ENCODE measurements around the gene PWP1. TPM values are rescaled to one million over a fixed set of nuclear protein-coding genes. Genes with fewer than 3 reads are reported as not detected.

Gene PWP1
- total RNA-seq, 1 experiment from 2014 or later = 49.7 TPM

DNA sequence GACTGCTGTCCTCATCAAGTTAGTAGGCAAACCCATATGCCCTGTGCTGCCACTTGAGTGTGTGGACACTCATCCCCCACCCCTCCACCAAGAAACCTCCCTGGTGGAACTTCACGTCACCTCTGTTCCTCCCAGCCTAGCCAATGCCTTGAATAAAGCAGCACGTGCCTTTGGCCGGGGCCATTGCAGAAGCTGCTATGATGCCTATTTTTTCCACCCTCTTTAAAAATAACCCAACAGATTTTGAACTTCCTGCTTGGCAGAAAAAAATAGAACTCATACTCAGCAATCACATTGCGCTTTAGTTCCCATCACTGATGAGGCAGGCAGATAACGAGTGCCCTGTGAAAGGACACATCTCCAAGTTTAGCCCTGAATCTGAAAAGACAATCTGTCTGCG lies 23.1 kb upstream of the PWP1 start:
- Mint-ChIP-seq H3K27ac (no peak overlapping the region), H3K36me3 (ENCODE audit: insufficient read depth in 1 of 3, low read depth in 3 of 3) (no peaks in the 10 kb centered on the region; a peak in 1 of 7 replicates), H3K4me1 (peaks cover 27 to 37% of the 10 kb centered on the region in 2 experiments), H3K27me3 (ENCODE audit: low read depth) (peaks cover 1% of the 10 kb centered on the region), H3K9me3 (no peaks in the 10 kb centered on the region), H3K4me3 (no peak overlapping the region; a peak in 1 of 5 replicates)
- WGBS (ENCODE audit: extremely low coverage, insufficient read length, low lambda C conversion rate) = no CpG with 5 or more reads among the region's 6 CpGs
- Histone ChIP-seq H3K9me3 (ENCODE audit: control insufficient read depth, low read depth, low read length) (no peaks in the 10 kb centered on the region), H3K4ac (ENCODE audit: low read depth, low read length) (no peak overlapping the region), H2BK20ac (ENCODE audit: low read depth, low read length, poor library complexity, severe bottlenecking) (no peak overlapping the region), H4K20me1 (ENCODE audit: control insufficient read depth, insufficient read depth, insufficient read length) (no peaks in the 10 kb centered on the region), H2AFZ (ENCODE audit: low read length) (no peak overlapping the region), H3K27me3 (ENCODE audit: insufficient read depth, low read length) (no peaks in the 10 kb centered on the region), H3K4me1 (ENCODE audit: insufficient read depth, low read length) (peaks cover 9% of the 10 kb centered on the region; the same call in 1 of the 2 replicates), H2BK5ac (ENCODE audit: insufficient read length, low read length) (no peak overlapping the region), H2BK120ac (ENCODE audit: low read depth, low read length, poor library complexity, severe bottlenecking) (no peak overlapping the region), H2BK12ac (ENCODE audit: insufficient read length, low read depth, low read length) (no peak overlapping the region), H4K91ac (ENCODE audit: insufficient read length, low read depth, low read length) (no peak overlapping the region), H3K14ac (ENCODE audit: insufficient read depth, low read length) (no peak overlapping the region), H3K79me2 (ENCODE audit: insufficient read depth, low read length) (no peaks in the 10 kb centered on the region), H3K23me2 (ENCODE audit: insufficient read length, low read depth, low read length, poor library complexity, severe bottlenecking) (no peaks in the 10 kb centered on the region), H3K23ac (ENCODE audit: insufficient read length, low read depth, low read length) (no peak overlapping the region), H3K18ac (ENCODE audit: insufficient read length, low read depth, low read length) (no peak overlapping the region), H3K9ac (ENCODE audit: extremely low read depth, insufficient read length, low read length) (no peak overlapping the region), H3T11ph (ENCODE audit: low read length) (no peak overlapping the region), H2AK5ac (ENCODE audit: insufficient read length, low read length) (no peak overlapping the region), H4K5ac (ENCODE audit: insufficient read length, low read depth, low read length) (no peak overlapping the region), H3K56ac (ENCODE audit: insufficient read length, low read depth, low read length) (no peak overlapping the region), H3K79me1 (ENCODE audit: insufficient read depth, low read depth, low read length, poor library complexity, severe bottlenecking) (no peaks in the 10 kb centered on the region), H3K27ac (ENCODE audit: insufficient read length, low read depth, low read length) (no peak overlapping the region), H3K4me2 (ENCODE audit: insufficient read depth, insufficient read length, low read length) (no peak overlapping the region), H4K8ac (replicated peaks; ENCODE audit: insufficient read length, low read depth, low read length) (no peak overlapping the region), H2BK15ac (ENCODE audit: low read depth, low read length) (no peak overlapping the region)
- DNase-seq = no peak
- TF ChIP-seq, protein P1, sequence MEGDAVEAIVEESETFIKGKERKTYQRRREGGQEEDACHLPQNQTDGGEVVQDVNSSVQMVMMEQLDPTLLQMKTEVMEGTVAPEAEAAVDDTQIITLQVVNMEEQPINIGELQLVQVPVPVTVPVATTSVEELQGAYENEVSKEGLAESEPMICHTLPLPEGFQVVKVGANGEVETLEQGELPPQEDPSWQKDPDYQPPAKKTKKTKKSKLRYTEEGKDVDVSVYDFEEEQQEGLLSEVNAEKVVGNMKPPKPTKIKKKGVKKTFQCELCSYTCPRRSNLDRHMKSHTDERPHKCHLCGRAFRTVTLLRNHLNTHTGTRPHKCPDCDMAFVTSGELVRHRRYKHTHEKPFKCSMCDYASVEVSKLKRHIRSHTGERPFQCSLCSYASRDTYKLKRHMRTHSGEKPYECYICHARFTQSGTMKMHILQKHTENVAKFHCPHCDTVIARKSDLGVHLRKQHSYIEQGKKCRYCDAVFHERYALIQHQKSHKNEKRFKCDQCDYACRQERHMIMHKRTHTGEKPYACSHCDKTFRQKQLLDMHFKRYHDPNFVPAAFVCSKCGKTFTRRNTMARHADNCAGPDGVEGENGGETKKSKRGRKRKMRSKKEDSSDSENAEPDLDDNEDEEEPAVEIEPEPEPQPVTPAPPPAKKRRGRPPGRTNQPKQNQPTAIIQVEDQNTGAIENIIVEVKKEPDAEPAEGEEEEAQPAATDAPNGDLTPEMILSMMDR (conservative IDR thresholded peaks at IDR 0.05) = no peak
